H1 (cell line): ENCODE results near the gene TMEM220. TPM values are rescaled to one million over a fixed set of nuclear protein-coding genes. Genes with fewer than 3 reads are reported as not detected.

Experiments used
- CREB1 ChIP-seq: IDR thresholded peaks from 2 replicates; pipeline ENCODE4 v1.6.1; 2012; ENCODE audit warnings: inconsistent platforms
- CTBP2 ChIP-seq: IDR thresholded peaks from 2 replicates; pipeline ENCODE4 v1.7.0; 2011; ENCODE audit warnings: borderline replicate concordance, mild to moderate bottlenecking, moderate library complexity, mixed read lengths, low read length; ENCODE audit not compliant: insufficient read depth, insufficient read length
- SIRT6 ChIP-seq: IDR thresholded peaks from one replicate; pipeline ENCODE4 v1.7.1; 2012; ENCODE audit warnings: low read length, inconsistent platforms
- polyA plus RNA-seq, 7 experiments: library from polyadenylated mRNA; depleted of rRNA in 3 of 7; stranded (reverse) in 5 of 7; unstranded in 2 of 7; fragments of >200 nt in 5 of 7; fragments of 200-250 nt in 2 of 7; gene quantifications; 1 replicate in 5 of 7; 2 replicates in 1 of 7; 4 replicates in 1 of 7; pipeline versions ENCODE4 v1.2.1 to v1.2.3, GENCODE V29; 2011 to 2013; ENCODE audit warnings: missing spikeins in 2 of 7, mixed read lengths in 2 of 7
- total RNA-seq: library from RNA; stranded (reverse); fragmentation: NEBNext Ultra II Directional; extraction: Animal tissue kit (Norgen Biotek cat#: 25700); gene quantifications from 2 replicates; pipeline ENCODE4 v1.2.1, GENCODE V29; 2021
- TF ChIP-seq, protein P1 (sequence below): IDR thresholded peaks from 2 replicates; pipeline ENCODE4 v1.6.1; 2012; ENCODE audit warnings: inconsistent platforms
- TF ChIP-seq, protein P2 (sequence below): fragments of 300-600 bp; sonication (generic); IDR thresholded peaks from 2 replicates; pipeline ENCODE4 v1.7.1; 2012; ENCODE audit warnings: low read length, moderate library complexity, mild to moderate bottlenecking, inconsistent platforms; ENCODE audit not compliant: insufficient replicate concordance

TMEM220 gene
- total and polyA plus RNA-seq, 2 of the 8 experiments (the other 6 are each of a cell fraction or from before 2014, with no cell fraction given) = 3.8 to 4.1 TPM

DNA sequence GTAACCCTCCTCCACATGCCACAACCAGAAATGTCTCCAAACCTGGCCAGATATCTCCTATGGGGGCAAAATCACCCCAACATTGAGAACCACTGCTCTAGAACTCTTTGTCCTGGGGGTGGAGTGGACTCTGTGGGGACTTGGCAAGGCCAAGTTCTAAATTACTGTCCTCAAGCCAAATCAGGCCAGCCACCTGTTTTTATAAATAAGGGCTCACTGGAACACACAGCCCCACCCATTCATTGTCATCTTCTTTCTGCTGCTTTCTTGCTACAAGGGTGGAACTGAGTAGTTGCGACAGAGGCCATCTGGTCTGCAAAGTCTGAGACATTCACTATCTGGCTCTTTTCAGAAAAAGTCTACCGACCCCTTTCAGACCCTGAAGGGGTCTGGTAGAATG lies 26.8 kb upstream of the TMEM220 start (continued):
- TF ChIP-seq CTBP2 (no peak), SIRT6 (no peak), CREB1 (no peak)
- TF ChIP-seq, protein P1, sequence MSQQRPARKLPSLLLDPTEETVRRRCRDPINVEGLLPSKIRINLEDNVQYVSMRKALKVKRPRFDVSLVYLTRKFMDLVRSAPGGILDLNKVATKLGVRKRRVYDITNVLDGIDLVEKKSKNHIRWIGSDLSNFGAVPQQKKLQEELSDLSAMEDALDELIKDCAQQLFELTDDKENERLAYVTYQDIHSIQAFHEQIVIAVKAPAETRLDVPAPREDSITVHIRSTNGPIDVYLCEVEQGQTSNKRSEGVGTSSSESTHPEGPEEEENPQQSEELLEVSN = no peak
- TF ChIP-seq, protein P2, sequence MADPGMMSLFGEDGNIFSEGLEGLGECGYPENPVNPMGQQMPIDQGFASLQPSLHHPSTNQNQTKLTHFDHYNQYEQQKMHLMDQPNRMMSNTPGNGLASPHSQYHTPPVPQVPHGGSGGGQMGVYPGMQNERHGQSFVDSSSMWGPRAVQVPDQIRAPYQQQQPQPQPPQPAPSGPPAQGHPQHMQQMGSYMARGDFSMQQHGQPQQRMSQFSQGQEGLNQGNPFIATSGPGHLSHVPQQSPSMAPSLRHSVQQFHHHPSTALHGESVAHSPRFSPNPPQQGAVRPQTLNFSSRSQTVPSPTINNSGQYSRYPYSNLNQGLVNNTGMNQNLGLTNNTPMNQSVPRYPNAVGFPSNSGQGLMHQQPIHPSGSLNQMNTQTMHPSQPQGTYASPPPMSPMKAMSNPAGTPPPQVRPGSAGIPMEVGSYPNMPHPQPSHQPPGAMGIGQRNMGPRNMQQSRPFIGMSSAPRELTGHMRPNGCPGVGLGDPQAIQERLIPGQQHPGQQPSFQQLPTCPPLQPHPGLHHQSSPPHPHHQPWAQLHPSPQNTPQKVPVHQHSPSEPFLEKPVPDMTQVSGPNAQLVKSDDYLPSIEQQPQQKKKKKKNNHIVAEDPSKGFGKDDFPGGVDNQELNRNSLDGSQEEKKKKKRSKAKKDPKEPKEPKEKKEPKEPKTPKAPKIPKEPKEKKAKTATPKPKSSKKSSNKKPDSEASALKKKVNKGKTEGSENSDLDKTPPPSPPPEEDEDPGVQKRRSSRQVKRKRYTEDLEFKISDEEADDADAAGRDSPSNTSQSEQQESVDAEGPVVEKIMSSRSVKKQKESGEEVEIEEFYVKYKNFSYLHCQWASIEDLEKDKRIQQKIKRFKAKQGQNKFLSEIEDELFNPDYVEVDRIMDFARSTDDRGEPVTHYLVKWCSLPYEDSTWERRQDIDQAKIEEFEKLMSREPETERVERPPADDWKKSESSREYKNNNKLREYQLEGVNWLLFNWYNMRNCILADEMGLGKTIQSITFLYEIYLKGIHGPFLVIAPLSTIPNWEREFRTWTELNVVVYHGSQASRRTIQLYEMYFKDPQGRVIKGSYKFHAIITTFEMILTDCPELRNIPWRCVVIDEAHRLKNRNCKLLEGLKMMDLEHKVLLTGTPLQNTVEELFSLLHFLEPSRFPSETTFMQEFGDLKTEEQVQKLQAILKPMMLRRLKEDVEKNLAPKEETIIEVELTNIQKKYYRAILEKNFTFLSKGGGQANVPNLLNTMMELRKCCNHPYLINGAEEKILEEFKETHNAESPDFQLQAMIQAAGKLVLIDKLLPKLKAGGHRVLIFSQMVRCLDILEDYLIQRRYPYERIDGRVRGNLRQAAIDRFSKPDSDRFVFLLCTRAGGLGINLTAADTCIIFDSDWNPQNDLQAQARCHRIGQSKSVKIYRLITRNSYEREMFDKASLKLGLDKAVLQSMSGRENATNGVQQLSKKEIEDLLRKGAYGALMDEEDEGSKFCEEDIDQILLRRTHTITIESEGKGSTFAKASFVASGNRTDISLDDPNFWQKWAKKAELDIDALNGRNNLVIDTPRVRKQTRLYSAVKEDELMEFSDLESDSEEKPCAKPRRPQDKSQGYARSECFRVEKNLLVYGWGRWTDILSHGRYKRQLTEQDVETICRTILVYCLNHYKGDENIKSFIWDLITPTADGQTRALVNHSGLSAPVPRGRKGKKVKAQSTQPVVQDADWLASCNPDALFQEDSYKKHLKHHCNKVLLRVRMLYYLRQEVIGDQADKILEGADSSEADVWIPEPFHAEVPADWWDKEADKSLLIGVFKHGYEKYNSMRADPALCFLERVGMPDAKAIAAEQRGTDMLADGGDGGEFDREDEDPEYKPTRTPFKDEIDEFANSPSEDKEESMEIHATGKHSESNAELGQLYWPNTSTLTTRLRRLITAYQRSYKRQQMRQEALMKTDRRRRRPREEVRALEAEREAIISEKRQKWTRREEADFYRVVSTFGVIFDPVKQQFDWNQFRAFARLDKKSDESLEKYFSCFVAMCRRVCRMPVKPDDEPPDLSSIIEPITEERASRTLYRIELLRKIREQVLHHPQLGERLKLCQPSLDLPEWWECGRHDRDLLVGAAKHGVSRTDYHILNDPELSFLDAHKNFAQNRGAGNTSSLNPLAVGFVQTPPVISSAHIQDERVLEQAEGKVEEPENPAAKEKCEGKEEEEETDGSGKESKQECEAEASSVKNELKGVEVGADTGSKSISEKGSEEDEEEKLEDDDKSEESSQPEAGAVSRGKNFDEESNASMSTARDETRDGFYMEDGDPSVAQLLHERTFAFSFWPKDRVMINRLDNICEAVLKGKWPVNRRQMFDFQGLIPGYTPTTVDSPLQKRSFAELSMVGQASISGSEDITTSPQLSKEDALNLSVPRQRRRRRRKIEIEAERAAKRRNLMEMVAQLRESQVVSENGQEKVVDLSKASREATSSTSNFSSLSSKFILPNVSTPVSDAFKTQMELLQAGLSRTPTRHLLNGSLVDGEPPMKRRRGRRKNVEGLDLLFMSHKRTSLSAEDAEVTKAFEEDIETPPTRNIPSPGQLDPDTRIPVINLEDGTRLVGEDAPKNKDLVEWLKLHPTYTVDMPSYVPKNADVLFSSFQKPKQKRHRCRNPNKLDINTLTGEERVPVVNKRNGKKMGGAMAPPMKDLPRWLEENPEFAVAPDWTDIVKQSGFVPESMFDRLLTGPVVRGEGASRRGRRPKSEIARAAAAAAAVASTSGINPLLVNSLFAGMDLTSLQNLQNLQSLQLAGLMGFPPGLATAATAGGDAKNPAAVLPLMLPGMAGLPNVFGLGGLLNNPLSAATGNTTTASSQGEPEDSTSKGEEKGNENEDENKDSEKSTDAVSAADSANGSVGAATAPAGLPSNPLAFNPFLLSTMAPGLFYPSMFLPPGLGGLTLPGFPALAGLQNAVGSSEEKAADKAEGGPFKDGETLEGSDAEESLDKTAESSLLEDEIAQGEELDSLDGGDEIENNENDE = no peak
